Hepatocyte (in vitro differentiated cells): ENCODE measurements around the gene PIP4K2C. TPM values are rescaled to one million over a fixed set of nuclear protein-coding genes. Genes with fewer than 3 reads are reported as not detected.

Experiments used
- DNase-seq: peaks from one replicate; pipeline ENCODE4 v3.0.0-alpha.2; 2016; ENCODE audit warnings: low spot score
- H2AFZ ChIP-seq: fragments of 200-600 bp; sonication (generic); 2 replicates; pipeline ENCODE4 v1.6.0; 2016; ENCODE audit warnings: antibody characterized with exemption, mild to moderate bottlenecking
- H3K27ac ChIP-seq: fragments of 200-600 bp; sonication (generic); 2 replicates; pipeline ENCODE4 v1.5.1; 2016; ENCODE audit warnings: mild to moderate bottlenecking
- H3K27me3 ChIP-seq: fragments of 200-600 bp; sonication (generic); 2 replicates; pipeline ENCODE4 v1.6.1; 2016
- H3K36me3 ChIP-seq: fragments of 200-600 bp; sonication (generic); replicated peaks from 2 replicates; pipeline ENCODE4 v1.5.1; 2016; ENCODE audit warnings: low read depth; ENCODE audit not compliant: insufficient read depth
- H3K4me1 ChIP-seq: fragments of 200-600 bp; sonication (generic); 2 replicates; pipeline ENCODE4 v1.5.1; 2016; ENCODE audit warnings: mild to moderate bottlenecking, moderate library complexity; ENCODE audit not compliant: insufficient read depth
- H3K4me2 ChIP-seq: fragments of 200-600 bp; sonication (generic); 2 replicates; pipeline ENCODE4 v1.6.0; 2016
- H3K4me3 ChIP-seq: fragments of 200-600 bp; sonication (generic); 2 replicates; pipeline ENCODE4 v1.5.1; 2016; ENCODE audit warnings: mild to moderate bottlenecking
- H3K79me2 ChIP-seq: fragments of 200-600 bp; sonication (generic); 2 replicates; pipeline ENCODE4 v1.6.0; 2017; ENCODE audit warnings: mild to moderate bottlenecking
- H3K9me2 ChIP-seq: fragments of 200-600 bp; sonication (generic); replicated peaks from 2 replicates; pipeline ENCODE4 v1.6.0; 2017; ENCODE audit warnings: mild to moderate bottlenecking; ENCODE audit not compliant: insufficient read depth
- H3K9me3 ChIP-seq: fragments of 200-600 bp; sonication (generic); 2 replicates; pipeline ENCODE4 v1.5.1; 2016; ENCODE audit warnings: low read depth, mild to moderate bottlenecking
- H4K20me1 ChIP-seq: fragments of 200-600 bp; sonication (generic); 2 replicates; pipeline ENCODE4 v1.6.0; 2016; ENCODE audit warnings: mild to moderate bottlenecking; ENCODE audit not compliant: insufficient read depth, poor library complexity, severe bottlenecking
- EZH2 ChIP-seq: fragments of 200-600 bp; sonication (generic); IDR thresholded peaks from 2 replicates; pipeline ENCODE4 v1.6.1; 2016; ENCODE audit warnings: antibody characterized with exemption, mild to moderate bottlenecking, borderline replicate concordance
- EZH2phosphoT487 ChIP-seq: fragments of 200-600 bp; sonication (generic); IDR thresholded peaks from one replicate; pipeline ENCODE4 v1.6.1; 2018; ENCODE audit warnings: antibody characterized with exemption, mild to moderate bottlenecking, low read depth, moderate library complexity; ENCODE audit not compliant: unreplicated experiment, severe bottlenecking
- WGBS: methylation state at CpG from one replicate; pipeline ENCODE4 v1.1.6; 2016; ENCODE audit warnings: low lambda C conversion rate; ENCODE audit errors: missing lambda C conversion rate; 5-methylcytosine and 5-hydroxymethylcytosine counted together
- polyA plus RNA-seq: library from polyadenylated mRNA; unstranded; fragments of >200 nt; fragmentation: Nextera tagmentation; extraction: Ambion mirVana; gene quantifications from 2 replicates; pipeline ENCODE4 v1.2.1, GENCODE V29; 2016
- total RNA-seq: library from RNA; depleted of rRNA; stranded (reverse); fragments of >200 nt; gene quantifications from 2 replicates; pipeline ENCODE4 v1.2.3, GENCODE V29; 2014
- TF ChIP-seq, protein P1 (sequence below): fragments of 200-600 bp; sonication (generic); IDR thresholded peaks from 2 replicates; pipeline ENCODE4 v1.5.1; 2016; ENCODE audit warnings: antibody characterized with exemption, mild to moderate bottlenecking; ENCODE audit not compliant: poor library complexity

Gene PIP4K2C
- total and polyA plus RNA-seq, 2 experiments from 2014 or later: 32.3 to 41.6 TPM

DNA sequence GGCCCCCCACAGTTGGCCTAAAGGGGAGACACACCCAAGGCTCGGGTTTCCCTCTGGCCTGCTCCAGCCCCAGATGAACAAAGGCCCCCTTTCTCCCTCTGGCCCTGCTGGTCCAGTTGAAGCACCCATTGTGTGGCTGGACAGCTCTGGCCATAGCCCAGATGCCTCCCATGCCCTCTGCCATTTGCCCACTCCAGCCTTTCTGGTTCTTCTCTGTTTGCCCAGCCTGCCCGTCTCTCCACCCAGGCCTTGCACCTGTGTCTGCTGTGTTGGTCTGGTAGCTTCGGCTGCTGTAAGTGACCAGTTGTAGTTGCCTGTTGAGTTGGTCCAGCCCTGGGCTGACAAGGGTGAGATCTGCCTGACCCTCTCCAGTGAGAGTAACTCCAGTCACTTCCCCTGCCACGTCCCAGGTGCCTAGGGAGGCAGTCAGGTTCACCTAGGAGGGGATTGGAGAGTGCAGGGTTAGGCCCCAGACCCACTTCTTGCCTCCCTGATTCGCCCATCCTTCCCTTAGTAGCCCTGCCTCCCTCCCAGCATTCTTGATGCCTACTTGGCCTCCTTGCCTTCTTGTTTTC, 39.0 kb downstream of the PIP4K2C start:
- no peak overlapping the region for H3K27ac ChIP-seq
- peaks cover 96% of the 10 kb centered on the region for H3K27me3 ChIP-seq
- no peak overlapping the region for H3K4me2 ChIP-seq
- DNase-seq: no peak
- no peaks in the 10 kb centered on the region for H3K79me2 ChIP-seq
- H2AFZ ChIP-seq: no peak overlapping the region
- TF ChIP-seq EZH2 (no peak), EZH2phosphoT487 (no peak)
- TF ChIP-seq, protein P1, sequence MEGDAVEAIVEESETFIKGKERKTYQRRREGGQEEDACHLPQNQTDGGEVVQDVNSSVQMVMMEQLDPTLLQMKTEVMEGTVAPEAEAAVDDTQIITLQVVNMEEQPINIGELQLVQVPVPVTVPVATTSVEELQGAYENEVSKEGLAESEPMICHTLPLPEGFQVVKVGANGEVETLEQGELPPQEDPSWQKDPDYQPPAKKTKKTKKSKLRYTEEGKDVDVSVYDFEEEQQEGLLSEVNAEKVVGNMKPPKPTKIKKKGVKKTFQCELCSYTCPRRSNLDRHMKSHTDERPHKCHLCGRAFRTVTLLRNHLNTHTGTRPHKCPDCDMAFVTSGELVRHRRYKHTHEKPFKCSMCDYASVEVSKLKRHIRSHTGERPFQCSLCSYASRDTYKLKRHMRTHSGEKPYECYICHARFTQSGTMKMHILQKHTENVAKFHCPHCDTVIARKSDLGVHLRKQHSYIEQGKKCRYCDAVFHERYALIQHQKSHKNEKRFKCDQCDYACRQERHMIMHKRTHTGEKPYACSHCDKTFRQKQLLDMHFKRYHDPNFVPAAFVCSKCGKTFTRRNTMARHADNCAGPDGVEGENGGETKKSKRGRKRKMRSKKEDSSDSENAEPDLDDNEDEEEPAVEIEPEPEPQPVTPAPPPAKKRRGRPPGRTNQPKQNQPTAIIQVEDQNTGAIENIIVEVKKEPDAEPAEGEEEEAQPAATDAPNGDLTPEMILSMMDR: no peak
- 81% methylated on average over 5 of the region's 5 CpGs for WGBS
- H3K36me3 ChIP-seq: no peaks in the 10 kb centered on the region
- H3K4me3 ChIP-seq: no peak overlapping the region
- peaks cover 6% of the 10 kb centered on the region for H3K4me1 ChIP-seq
- no peaks in the 10 kb centered on the region for H4K20me1 ChIP-seq
- H3K9me3 ChIP-seq: no peaks in the 10 kb centered on the region
- no peaks in the 10 kb centered on the region for H3K9me2 ChIP-seq

DNA sequence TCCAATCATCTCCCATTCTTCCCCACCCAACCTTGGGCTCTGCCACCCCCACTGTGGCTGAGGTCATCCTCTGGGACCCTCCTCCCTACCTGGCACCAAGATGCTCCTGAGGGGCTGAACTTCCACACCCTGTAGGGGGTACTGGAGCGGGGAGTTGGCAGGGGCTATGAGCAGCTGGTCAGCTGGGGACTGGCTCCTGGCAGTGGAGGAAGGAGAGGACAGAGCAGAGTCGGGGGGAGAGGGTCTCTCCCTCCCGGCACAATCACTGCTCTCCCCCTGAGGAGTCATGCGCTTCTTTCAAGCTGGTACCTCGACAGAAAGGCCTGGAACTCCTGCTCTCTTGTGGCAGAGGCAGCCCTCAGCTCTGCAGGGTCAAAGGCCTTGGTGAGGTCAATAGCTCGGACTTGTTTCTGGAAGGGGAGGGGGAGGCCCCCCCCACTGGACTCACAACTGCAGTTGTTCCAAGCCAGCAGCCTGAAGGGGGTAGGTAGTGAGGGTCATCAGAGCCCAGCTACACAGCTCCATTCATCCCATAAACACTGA, 40.0 kb downstream of the PIP4K2C start:
- Histone ChIP-seq H3K4me3 (no peak overlapping the region), H2AFZ (no peak overlapping the region), H4K20me1 (no peaks in the 10 kb centered on the region), H3K36me3 (no peaks in the 10 kb centered on the region), H3K27ac (no peak overlapping the region), H3K79me2 (no peaks in the 10 kb centered on the region), H3K4me2 (no peak overlapping the region), H3K9me2 (no peaks in the 10 kb centered on the region), H3K9me3 (no peaks in the 10 kb centered on the region), H3K4me1 (peaks cover 6% of the 10 kb centered on the region), H3K27me3 (peaks cover 94% of the 10 kb centered on the region)
- TF ChIP-seq EZH2phosphoT487: no peak
- TF ChIP-seq, protein P1: no peak
- TF ChIP-seq EZH2: no peak
- no peak for DNase-seq
- WGBS: 70% methylated on average over 6 of the region's 6 CpGs

DNA sequence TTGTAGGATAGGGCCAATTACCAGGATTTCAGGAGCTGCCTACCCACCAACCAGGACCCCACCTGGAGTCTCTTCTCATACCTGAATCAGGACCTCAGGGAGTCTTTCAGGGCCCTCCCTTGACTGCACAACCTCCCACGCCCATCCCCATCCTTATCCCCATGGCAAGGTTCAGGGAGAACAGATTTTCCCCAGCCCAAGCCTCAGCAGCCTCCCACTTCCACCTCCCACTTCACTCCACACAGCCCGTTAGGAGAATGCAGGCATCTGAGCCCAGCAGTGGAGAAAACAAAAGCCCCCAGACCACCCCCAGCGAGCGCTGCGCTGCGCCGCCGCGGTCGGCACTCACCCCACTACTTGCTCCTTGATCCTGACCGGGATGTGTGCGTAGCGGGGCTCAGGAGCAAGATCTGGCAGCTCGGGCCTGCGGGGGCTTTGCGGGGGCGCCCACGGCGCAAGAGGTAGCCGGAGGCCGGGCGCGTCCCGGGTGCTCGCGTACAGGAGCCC, 40.6 kb downstream of the PIP4K2C start:
- TF ChIP-seq, protein P1: no peak
- TF ChIP-seq EZH2 (no peak), EZH2phosphoT487 (no peak)
- Histone ChIP-seq H4K20me1 (no peaks in the 10 kb centered on the region), H3K79me2 (no peaks in the 10 kb centered on the region), H3K4me2 (peak overlapping the region; percentile 99), H3K4me3 (no peak overlapping the region), H3K4me1 (peaks cover 6% of the 10 kb centered on the region), H3K9me2 (no peaks in the 10 kb centered on the region), H3K27me3 (peaks cover 90% of the 10 kb centered on the region), H3K36me3 (no peaks in the 10 kb centered on the region), H2AFZ (peak overlapping the region; percentile 84), H3K9me3 (no peaks in the 10 kb centered on the region), H3K27ac (no peak overlapping the region)
- no peak for DNase-seq
- WGBS: 7% methylated on average over 23 of the region's 26 CpGs
